HG03378 (cell line): Measurements from ENCODE around the gene CD79A.
A peak's percentile ranks its signal among the peaks of the same experiment; 100 is the strongest.

Experiments
- ATAC-seq: cut with Tn5 transposase; IDR thresholded peaks from one replicate; pipeline ENCODE4 v1.9.1; 2021; ENCODE audit warnings: mild to moderate bottlenecking, moderate library complexity; ENCODE audit not compliant: unreplicated experiment

Gene CD79A

DNA sequence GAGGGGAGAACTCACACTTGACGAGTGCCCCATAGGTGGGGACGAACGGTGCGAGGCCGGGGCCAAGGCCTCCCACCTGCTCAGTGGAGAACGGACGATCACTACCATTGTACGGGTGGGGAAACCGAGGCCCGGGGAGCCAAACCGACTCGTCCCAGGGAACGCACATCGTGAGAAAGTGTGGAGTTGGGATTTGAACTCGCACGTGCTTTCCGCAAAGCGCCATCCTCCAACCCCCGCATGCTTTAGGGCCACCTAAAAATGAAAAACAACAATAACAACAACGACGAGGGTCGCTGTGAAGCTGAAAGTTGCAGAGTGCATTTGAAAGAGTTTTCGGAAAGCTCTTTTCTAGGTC is 6.4 kb downstream of the CD79A start:
- ATAC-seq = no peak

DNA sequence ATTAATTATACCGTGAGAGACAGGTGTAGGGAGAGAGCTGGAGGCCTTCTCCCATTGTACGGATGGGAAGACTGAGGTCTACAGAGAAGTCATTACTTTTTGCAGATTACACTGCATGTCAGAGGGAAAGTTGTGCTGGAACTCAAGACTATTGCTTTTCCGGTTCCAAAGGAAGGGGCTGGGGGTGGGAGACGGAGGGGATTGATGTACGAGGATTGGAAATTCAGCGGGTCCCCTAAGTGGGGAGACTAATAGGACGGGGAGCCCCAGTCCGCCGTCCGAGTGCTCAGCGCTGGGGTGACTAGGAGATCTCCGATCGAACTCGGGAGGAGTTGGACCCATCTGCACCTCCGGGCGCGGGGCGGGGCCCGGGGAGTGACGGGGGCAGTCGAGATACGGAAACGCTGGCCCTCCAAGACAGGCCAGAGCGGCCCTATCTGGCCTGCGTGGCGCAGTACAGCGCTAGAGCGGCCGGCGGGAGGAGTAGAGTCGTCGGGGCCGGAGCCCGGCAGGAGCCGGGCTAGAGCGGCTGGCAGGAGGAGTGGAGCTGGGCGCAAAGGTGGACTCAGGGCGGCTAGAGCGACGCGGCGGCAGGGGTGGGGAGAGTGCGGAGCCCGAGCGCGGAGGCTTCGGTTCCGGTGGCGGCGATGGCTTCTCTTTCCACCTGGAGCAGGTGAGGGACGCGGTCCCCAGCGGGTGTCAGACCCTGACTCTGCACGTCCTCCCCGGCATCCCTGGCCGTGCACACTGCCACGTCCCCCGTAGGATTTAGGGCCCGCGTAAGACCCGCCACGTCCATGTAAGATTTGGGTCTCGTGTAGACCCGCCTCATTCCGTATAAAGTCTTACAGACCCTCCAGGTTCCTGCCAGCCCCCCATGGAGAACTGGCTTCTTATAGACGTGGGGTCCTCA is 7.0 kb downstream of the CD79A start:
- peak; percentile 51 for ATAC-seq

DNA sequence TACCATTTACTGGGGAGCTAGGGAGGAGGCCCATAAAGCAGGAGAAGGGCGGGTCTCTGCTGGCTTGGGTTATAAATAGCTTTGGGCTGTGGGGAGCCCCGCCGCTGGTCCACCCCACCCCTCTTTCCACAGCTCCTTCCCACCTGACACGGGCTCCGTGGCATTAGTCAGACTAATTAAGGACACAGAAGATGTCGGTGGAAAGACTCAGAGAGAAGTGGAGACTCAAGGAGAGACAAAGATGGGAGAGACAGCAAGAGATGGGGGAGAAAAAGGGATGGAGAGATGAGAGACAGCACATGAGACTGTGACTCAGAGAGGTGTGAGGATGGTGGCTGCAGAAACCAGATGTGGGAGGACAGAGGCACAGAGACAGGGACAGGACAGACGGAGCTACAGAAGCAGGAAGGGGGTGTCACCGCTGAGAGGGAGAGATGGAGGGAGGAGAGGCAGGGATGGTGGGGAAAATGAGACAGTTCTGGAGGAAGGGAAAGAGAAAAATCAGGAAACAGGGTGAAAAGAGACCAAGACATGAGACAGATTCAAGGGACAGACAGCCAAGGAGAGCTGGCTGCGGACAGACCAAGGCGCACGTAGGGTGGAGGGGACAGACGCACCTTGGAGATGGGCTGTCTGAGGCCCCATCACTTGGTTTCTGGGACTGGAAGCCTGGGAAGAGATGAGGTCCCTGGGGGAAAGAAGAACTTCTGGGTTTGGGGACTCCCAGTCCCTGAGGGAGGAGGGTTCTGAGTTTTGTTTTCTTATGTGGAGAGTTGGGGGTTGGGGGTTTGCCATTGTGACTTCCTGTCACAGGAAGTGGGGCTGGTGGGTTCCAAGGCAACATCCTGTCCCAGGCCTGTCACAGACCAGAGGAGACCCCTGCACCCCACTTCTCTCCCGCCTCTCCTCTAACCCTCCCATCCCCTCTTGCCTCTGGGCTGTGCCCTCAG is 10.0 kb downstream of the CD79A start:
- no peak for ATAC-seq

DNA sequence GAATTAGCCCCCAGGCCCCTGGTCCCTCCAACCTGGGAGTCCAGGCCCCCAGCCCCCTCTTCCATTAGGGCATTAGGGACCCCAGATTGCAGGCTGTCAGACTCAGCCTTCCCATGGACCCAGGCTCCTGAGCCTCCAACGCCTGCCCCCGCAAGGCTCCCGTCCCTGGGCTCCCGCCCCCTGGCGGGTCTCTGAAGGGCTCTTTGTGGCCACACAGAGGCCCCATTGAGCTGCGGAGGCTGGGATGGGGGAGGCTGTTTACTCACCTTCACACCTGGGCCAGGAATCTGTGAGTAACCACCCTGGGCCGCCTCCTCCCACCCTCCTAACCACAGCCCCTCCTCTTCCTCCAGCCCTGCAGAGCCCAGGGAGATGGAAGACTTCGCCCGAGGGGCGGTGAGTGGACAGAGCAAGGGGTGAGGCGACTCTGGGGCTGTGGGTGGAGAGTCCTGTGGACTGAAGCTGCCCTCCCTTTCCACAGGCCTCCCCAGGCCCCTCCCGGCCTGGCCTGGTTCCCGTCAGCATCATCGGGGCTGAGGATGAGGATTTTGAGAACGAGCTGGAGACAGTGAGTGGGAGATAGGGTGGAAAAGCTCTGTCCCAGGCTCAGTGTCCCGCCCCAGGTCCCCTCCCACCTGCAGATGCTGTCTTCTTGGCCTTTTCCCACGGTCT is 10.8 kb downstream of the CD79A start:
- ATAC-seq = no peak

DNA sequence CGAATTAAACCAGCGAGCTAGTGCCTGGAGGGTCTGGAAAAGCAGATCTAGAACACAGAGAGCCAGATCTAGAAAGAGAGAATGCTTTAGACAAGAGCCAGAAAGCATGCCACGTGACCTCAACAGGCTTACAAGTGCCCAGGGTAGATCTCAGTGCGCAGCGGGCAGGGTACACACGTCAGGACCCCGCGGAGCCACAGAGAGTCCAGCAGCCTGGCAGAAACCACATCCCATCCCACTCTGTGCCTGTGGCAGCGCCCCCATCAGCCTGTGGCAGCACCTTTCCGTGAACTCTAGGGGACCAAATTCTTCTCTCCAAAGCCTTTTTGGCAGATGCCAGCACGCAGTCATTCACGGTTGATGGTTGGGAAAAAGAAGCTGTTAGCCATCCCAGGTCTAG is 11.8 kb downstream of the CD79A start:
- ATAC-seq = no peak

DNA sequence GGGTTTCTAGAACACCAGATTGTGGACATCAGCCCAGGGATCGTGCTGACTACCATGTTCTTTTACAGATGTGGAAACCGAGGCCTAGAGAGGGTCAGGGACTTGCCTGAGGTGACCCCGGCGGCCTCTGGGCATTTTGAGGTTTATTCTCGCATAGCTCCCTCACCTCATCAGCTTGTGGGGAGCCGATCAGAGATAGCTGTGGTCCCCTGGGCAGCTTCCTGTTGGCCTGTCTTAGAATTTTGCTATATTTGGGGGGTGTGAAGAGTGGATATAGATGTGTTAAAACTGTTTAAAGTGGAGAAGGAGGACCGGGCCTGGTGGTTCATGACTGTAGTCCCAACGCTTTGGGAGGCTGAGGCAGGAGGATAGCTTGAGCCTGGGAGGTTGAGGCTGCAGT is 12.8 kb downstream of the CD79A start:
- no peak for ATAC-seq

DNA sequence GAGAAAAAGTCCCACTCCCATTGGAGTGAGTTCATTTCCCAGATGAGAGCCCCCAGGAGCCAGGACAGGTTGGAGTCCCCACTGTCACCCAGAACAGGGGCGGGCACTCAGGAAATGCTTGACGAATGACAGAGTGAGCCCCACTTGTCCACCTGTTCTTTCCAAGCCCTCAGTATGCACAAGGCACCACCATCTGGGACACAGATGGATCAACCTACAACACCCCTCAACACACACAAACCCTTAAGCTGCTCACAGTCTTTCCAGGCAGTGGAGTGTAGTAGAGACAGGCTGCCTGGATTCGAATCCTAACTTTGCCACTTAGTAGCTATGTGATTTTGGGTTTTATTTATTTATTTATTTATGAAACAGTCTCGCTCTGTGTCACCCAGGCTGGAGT is 13.9 kb downstream of the CD79A start:
- no peak for ATAC-seq

DNA sequence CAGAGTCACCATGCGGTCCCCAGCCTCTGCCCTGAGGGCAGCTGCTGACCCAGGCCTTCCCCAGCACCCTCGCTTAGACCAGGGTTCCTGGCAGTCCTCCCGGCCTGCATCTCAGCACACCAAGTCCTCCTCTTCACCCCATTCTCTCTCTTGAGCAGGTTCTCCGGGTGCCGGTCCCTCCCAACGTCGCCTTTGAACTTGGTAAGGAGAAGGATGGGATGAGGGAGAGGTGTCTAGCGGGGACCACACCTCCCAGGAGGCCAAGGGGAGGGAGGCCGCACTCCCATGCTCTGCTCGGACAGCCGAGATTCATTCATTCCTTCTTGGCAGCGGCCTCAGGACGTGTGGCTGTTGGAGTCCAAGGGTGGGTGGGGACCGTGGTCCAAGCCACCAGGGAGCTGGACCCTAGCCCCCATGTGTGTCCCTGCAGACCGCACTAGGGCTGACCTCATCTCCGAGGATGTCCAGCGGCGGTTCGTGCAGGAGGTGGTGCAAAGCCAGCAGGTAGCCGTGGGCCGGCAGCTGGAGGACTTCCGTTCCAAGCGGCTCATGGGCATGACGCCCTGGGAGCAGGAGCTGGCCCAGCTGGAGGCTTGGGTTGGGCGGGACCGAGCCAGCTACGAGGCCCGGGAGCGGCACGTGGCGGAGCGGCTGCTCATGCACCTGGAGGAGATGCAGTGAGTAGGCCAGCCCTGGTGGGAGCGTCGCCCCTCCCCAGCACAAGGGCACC is 15.3 kb downstream of the CD79A start:
- ATAC-seq = no peak

DNA sequence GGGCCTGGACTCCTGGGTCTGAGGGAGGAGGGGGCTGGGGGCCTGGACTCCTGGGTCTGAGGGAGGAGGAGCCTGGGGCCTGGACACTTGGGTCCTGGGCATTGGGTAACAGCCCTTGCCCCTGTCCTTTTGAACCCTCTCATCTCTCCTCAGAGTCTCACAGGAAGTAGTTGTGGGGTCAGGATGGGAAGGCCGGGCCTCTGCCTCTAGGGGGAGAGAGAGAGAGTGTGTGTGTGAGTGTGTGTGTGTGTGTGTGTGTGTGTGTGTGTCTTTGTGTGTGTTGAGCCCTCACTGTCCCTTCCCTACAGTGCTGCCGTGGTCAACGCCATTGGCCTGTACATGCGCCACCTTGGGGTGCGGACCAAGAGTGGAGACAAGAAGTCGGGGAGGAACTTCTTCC is 16.8 kb downstream of the CD79A start:
- no peak for ATAC-seq

DNA sequence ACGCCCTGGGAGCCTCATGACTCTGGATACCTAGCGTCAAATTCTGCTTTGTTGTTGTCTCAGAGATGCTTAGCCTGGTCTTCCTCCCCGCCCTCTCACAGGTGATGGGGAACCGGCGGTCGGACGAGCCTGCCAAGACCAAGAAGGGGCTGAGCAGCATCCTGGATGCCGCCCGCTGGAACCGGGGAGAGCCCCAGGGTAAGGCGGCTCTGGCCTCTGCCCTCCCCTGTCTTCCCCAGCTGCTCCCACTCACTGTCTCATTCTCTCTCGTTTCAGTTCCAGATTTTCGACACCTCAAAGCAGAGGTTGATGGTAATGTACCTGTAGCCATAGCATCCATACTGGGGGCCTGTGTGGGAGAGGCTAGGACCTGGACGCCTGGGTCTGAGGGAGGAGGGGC is 17.3 kb downstream of the CD79A start:
- ATAC-seq = no peak

DNA sequence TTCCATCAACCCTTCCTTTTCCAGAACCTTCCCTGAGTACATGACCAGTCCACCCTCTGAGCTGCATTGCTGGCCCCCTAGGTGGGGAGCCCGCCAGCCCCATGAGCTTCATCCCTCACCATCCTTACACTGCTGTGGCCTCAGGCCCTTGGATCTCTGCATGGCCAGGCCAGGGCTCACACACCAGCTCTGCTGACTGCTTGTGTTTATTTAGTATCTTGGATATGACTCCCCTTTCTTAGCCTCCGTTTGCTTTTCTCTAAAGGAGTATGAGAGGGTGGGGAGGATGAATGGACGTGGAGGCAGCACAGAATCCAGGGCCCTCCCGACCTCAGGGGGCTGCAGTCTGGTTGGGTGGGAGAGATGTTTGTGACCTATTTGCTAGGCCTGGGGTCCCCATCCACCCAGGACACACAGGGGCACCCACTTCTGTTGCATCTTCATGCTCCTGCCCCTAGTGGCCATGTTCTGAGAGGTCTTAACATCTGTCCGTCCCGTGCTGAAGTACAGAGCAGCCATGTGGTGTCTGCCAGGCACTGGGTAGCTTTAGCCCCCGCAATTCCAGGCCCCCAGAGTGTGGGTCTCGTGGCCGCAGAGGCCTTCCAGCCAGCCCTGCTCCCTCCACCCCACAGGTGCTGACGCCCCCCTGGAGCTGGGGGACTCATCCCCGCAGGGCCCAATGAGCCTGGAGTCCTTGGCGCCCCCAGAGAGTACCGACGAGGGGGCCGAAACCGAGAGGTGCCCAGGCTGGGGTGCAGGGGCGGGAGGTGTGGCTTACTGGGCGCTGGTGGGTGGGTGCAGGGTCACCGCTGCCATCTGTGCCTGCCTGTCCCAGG is 18.9 kb downstream of the CD79A start:
- no peak for ATAC-seq

DNA sequence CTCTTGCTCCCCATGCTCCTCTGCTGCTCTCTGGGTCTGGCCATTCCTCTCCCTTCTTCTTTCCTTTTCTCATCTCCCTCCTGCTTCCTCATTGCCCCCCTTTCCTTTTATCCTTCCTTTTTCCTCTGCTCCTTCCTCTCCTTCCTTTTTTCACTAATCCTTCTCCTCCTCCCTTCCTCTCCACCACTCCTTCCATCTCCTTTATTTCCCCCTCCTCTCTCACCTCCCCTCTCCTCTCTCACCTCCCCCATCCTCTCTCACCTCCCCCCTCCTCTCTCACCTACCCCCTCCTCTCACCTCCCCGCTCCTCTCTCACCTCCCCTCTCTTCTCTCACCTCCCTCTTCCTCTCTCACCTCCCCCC is 19.5 kb downstream of the CD79A start:
- no peak for ATAC-seq

DNA sequence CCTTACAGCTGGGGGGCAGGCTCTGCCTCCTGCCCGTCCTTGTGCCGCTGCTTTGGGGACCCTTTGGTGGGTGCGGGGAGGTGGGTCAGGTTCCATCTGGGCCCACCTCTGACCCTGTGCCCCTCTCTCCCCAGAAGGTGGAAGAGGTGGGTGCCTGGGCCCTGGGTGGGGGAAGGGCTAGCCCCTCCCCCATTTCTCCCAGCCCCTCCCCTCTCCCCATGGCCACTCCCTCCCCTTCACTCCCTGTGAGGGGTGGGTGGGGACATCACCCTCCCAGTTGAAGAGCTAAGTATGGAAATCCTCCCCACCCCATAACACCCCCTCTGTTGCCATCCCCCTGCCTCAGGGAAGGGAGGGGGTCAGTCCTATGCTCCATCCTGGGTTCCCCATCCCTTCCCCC is 20.1 kb downstream of the CD79A start:
- ATAC-seq = no peak

DNA sequence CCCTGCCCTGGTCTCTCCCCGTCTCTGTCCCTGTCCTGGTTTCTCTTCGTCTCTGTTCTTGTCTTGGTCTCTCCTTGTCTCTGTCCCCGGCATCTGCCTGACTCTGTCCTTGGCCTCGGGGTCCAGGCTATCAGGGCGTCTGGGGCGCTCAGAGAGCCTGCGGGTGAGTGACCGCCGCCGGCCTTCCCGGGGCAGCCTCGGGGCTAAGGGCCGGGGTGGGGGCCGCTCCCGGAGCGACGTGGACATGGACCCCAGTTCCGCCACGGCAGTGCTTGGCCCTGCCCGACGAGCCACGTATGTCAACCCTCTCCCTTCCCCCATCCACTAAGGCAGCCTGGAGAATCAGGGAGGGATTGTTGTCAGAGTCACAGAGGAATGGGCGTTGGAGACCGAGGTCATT is 20.7 kb downstream of the CD79A start:
- ATAC-seq = no peak

DNA sequence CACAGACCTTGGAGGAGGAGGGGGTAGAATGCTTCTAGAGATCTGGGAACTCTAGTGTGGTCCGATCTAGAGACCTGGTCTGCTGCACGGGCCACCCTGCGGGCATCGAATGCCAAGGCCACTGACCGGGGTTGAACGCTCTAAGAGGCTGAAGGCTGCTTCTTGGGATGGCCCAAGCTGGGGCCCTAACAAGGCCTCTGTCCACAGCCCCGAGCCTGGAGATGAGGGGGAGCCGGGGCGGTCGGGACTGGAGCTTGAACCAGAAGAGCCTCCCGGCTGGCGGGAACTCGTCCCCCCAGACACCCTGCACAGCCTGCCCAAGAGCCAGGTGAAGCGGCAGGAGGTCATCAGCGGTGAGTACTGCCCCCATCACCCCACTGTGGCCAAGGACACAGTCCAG is 21.2 kb downstream of the CD79A start:
- no peak for ATAC-seq

DNA sequence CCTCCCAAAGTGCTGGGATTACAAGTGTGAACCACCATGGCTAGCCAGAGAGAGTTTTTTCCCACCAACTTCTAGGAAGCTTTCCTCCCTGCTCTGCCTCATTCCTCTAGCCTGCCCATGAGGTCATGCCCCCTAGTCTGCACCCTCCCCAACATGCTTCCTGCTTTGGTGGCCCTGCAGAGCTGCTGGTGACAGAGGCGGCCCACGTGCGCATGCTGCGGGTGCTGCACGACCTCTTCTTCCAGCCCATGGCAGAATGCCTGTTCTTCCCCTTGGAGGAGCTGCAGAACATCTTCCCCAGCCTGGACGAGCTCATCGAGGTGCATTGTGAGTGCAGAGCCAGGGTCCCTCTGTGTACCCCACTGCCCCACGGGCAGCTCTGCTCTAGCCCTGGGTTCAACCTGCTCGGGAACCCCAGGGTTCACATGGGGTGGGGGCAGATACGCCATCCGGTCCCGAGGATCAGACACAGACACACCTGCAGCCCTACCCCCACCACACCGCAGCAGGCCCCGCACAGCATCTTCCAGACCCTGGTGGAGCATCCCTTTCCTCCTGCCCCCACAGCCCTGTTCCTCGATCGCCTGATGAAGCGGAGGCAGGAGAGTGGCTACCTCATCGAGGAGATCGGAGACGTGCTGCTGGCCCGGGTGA is 24.8 kb downstream of the CD79A start:
- no peak for ATAC-seq

DNA sequence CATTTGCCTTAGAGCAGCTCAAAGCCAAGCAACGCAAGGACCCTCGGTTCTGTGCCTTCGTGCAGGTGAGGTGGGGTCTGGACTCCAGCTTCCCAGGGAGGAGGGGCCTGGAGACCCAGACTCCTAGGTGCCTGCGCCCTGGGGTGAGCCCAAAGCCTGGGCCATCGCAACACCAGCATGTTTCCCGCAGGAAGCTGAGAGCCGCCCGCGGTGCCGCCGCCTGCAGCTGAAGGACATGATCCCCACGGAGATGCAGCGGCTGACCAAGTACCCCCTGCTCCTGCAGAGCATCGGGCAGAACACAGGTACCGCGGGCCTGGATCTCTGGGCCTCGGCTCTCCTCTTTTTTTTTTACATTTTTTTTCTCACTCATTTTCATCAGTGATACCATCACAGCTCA is 25.5 kb downstream of the CD79A start:
- ATAC-seq = no peak

DNA sequence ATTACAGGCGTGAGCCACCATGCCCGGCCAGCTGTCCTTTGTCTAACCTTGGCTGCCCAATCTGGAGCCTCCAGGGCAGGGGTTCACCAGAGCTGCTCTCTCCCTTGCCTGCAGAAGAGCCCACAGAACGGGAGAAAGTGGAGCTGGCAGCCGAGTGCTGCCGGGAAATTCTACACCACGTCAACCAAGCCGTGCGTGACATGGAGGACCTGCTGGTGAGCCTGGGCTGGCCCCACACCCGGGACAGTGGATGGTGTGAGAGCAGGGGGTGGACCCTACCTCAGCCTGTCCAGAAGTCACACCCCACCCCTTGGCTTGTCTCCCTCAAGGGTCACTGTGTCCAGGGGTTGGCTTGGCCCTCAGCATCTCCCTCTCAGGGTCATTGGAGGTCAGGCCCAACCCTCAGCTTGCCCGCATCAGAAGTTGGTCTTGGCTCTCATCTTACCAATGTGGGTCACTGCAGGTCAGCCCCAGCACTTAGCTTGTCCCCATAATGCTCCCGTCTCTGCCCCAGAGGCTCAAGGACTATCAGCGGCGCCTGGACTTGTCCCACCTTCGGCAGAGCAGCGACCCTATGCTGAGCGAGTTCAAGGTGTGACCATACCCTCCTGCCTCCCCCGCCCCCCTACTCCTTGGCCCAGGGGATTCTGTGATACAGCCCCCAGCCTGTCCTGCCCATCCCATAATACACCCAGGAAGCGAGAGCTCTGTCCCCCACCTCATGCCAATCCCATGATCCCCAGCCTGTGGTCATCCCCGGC is 26.3 kb downstream of the CD79A start:
- no peak for ATAC-seq
